Stomach (tissue), 9 donors: ENCODE results near the gene RAB6D. TPM values are rescaled to one million over a fixed set of nuclear protein-coding genes. Genes with fewer than 3 reads are reported as not detected.
A peak's percentile ranks its signal among the peaks of the same experiment; 100 is the strongest.
"Not testable (repeated sequence)": the region's sequence is repeated elsewhere in the genome, so short reads cannot be mapped to it uniquely, and the experiment has no call there.

Experiments used
- DNase-seq, 2 donors: peaks; one replicate each; pipeline versions ENCODE4 v3.0.0 to v3.0.0-alpha.2; 2013 to 2019
- H3K27ac ChIP-seq, 5 donors: fragments of 200-600 bp in 4 of 5; sonication (generic) in 4 of 5; one replicate each; pipeline ENCODE4 v1.5.1; 2013 to 2019; ENCODE audit warnings: mild to moderate bottlenecking in 1 of 5, moderate library complexity in 1 of 5
- H3K27me3 ChIP-seq, 3 donors: fragments of 200-600 bp; sonication (generic); one replicate each; pipeline ENCODE4 v1.5.1; 2017 to 2019; ENCODE audit warnings: mixed run types in 1 of 3
- H3K36me3 ChIP-seq, 4 donors: fragments of 200-600 bp; sonication (generic); 1 replicate in 3 of 4; 2 replicates in 1 of 4; pipeline ENCODE4 v1.5.1; 2016 to 2019
- H3K4me1 ChIP-seq, 4 donors: fragments of 200-600 bp; sonication (generic); one replicate each; pipeline ENCODE4 v1.5.1; 2016 to 2019
- H3K4me3 ChIP-seq, 4 donors: fragments of 200-600 bp; sonication (generic) in 3 of 4; one replicate each; pipeline ENCODE4 v1.5.1; 2016 to 2019; ENCODE audit warnings: mild to moderate bottlenecking in 1 of 4
- H3K9me3 ChIP-seq, 4 donors: fragments of 200-600 bp; sonication (generic); one replicate each; pipeline ENCODE4 v1.5.1; 2016 to 2019
- EP300 ChIP-seq: sonication (generic); formaldehyde crosslinking; IDR thresholded peaks from one replicate; pipeline ENCODE4 v1.6.1; 2017; ENCODE audit warnings: antibody characterized with exemption
- POLR2A ChIP-seq, 4 donors: fragments of 450-650 bp; IDR thresholded peaks; one replicate each; pipeline ENCODE4 v1.6.1; 2016; ENCODE audit warnings: antibody characterized with exemption in 4 of 4, control low read depth in 2 of 4, mild to moderate bottlenecking in 1 of 4, moderate library complexity in 1 of 4
- POLR2AphosphoS5 ChIP-seq, 3 donors: sonication (generic); formaldehyde crosslinking; IDR thresholded peaks; one replicate each; pipeline ENCODE4 v1.6.1; 2016; ENCODE audit warnings: antibody characterized with exemption in 3 of 3
- WGBS, 5 donors: extraction: QIAGEN DNeasy Blood & Tissue Kit in 3 of 5; methylation state at CpG; one replicate each; pipeline versions ENCODE4 v1.1.5 to v1.1.7; 2013 to 2018; 5-methylcytosine and 5-hydroxymethylcytosine counted together
- intact Hi-C: fragments of 100-400 bp; cut with DNase I; formaldehyde crosslinking; loops from one replicate; pipeline ENCODE4 v1.15.1; 2023; ENCODE audit warnings: low total_unique reads
- polyA plus RNA-seq, 3 donors: library from polyadenylated mRNA; stranded (reverse); fragments of 200-250 nt; gene quantifications; one replicate each; pipeline ENCODE4 v1.2.3, GENCODE V29; 2013
- total RNA-seq, 5 donors: library from RNA; depleted of rRNA; stranded (reverse); fragments of >200 nt; gene quantifications; one replicate each; pipeline versions ENCODE4 v1.1.0 to v1.2.3, GENCODE V29; 2014 to 2016
- TF ChIP-seq, protein P1 (sequence below), 7 experiments: fragments of 450-650 bp in 4 of 7; fragments of 200-600 bp in 3 of 7; sonication (generic) in 3 of 7; IDR thresholded peaks; one replicate each; pipeline ENCODE4 v1.5.1; 2016 to 2019; ENCODE audit warnings: antibody characterized with exemption in 7 of 7, control low read depth in 2 of 7, mild to moderate bottlenecking in 1 of 7
- donor health status: healthy with polysubstance abuse.
- donor health status: Bipolar disorder and iron deficiency.
- donor health status: healthy.

The RAB6D gene
- total and polyA plus RNA-seq, 8 donors, result 0.18 TPM; not detected in 7

DNA sequence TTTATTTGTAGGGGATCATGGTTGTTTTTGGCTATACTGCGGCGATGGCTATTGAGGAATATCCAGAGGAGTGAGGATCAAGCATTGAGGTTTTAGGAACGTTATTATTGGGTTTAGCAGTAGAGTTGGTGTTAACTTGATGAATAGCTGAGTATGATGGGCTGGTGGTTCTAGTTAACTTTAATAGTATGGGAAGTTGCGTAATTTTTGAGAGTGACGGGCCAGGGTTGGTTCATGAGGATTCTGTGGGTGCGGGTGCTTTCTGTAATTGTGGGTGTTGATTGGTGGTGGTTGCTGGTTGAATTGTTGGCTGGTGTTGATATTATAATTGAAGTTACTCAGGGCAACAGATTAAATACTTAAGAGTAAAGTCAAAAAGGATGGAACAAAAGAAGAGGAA lies 6.0 kb upstream of the RAB6D start:
- Histone ChIP-seq H3K27me3 (peaks cover 0 to 32% (median 8%) of the 10 kb centered on the region in 3 donors), H3K36me3 (no peaks in the 10 kb centered on the region), H3K4me1 (no peaks in the 10 kb centered on the region), H3K9me3 (no peaks in the 10 kb centered on the region), H3K27ac (no peak overlapping the region), H3K4me3 (no peak overlapping the region)
- DNase-seq, result no peak
- intact Hi-C loops, result no loop called here
- no peak for TF ChIP-seq POLR2AphosphoS5 (IDR thresholded peaks at IDR 0.05)
- WGBS, 5 donors, result 88 to 93% (median 89%) methylated on average over 6 of the region's 6 CpGs

DNA sequence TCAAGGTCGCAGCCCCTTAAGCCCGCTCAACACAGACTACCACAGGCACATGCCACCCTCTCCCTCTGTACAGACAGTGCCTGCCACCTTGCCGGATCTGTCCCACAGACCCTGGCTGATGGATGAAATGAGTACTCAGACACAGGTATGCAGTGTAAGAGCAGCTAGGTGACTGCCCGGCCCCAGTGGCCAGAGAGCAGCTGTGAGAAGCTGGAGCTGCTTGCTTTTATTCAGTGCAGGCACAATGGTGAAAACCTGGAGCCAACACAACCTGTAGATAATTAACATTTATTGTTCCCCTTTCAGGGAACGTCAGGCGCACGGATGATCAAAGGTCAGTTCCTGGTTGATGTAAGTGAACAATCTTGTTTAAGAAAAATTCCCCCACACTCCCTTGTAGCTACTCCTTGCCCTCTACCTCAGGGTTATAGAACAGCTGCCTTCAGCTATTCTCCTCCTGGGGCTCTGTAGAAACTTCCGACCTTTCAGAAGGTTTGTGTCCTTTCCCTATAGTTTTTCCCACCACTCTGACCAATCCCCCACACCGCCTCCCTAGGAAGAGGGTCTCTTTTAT lies 4.6 kb upstream of the RAB6D start:
- H3K9me3 ChIP-seq, H3K36me3 ChIP-seq, DNase-seq, H3K27ac ChIP-seq, intact Hi-C loops, H3K4me1 ChIP-seq, H3K4me3 ChIP-seq: not testable (repeated sequence)
- WGBS, 5 donors, result 65 to 94% (median 79%) methylated on average over 2 to 8 of the region's 9 CpGs
- peaks cover 0 to 46% (median 13%) of the 10 kb centered on the region in 3 donors for H3K27me3 ChIP-seq

DNA sequence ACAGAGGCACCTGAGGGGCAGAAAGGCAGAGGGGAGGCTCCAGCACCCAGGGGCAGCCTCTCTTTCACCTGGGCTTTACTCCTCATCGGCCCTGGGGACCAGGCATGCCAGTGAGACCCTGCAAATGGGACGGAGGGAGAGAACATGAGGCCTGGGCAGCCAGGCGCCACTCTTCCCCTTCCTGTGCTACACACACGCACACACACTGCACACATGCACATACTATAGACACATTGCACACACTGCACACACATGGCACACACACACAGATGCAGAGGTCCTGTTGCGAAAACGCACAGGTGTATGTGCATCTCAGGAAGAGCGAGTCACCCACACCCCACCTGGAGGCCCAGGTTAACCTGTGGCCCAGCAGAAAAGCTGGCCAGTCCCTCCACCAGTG lies 3.4 kb upstream of the RAB6D start:
- peaks cover 0 to 8% (median 5%) of the 10 kb centered on the region in 4 donors for H3K4me1 ChIP-seq
- H3K27me3 ChIP-seq, result peaks cover 0 to 48% (median 13%) of the 10 kb centered on the region in 3 donors
- no peaks in the 10 kb centered on the region for H3K9me3 ChIP-seq
- intact Hi-C loops, result no loop called here
- 85 to 98% (median 90%) methylated on average over 5 to 7 of the region's 7 CpGs for WGBS, 5 donors
- no peaks in the 10 kb centered on the region for H3K36me3 ChIP-seq
- no peak overlapping the region for H3K27ac ChIP-seq
- DNase-seq, result no peak
- TF ChIP-seq POLR2A (IDR thresholded peaks at IDR 0.05), result no peak
- TF ChIP-seq, protein P1, sequence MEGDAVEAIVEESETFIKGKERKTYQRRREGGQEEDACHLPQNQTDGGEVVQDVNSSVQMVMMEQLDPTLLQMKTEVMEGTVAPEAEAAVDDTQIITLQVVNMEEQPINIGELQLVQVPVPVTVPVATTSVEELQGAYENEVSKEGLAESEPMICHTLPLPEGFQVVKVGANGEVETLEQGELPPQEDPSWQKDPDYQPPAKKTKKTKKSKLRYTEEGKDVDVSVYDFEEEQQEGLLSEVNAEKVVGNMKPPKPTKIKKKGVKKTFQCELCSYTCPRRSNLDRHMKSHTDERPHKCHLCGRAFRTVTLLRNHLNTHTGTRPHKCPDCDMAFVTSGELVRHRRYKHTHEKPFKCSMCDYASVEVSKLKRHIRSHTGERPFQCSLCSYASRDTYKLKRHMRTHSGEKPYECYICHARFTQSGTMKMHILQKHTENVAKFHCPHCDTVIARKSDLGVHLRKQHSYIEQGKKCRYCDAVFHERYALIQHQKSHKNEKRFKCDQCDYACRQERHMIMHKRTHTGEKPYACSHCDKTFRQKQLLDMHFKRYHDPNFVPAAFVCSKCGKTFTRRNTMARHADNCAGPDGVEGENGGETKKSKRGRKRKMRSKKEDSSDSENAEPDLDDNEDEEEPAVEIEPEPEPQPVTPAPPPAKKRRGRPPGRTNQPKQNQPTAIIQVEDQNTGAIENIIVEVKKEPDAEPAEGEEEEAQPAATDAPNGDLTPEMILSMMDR (IDR thresholded peaks at IDR 0.05), result no peak
- TF ChIP-seq EP300, result no peak
- no peak for TF ChIP-seq POLR2AphosphoS5 (IDR thresholded peaks at IDR 0.05)
- no peak overlapping the region for H3K4me3 ChIP-seq

DNA sequence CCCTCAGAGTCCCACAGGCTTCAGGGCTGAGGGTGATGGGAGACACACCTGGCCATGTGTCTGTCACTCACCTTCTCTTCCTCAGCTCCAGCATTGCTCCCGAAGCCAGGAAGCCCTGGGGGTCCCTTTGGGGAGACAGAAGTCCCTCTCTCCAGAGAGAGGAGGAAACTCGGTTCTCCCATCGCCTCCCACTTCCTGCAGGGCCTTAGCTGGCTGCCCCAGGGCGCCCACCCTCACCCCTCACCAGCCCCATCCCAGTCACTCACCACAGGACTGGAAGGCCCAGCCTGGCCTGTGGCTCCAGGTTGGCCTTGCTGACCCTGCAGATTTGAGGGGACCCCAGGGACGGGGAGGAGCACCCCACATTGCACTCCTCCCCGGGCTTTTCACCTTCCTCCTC lies 2.7 kb upstream of the RAB6D start:
- peaks cover 0 to 55% (median 13%) of the 10 kb centered on the region in 3 donors for H3K27me3 ChIP-seq
- no peak overlapping the region for H3K27ac ChIP-seq
- WGBS, 5 donors, result 55 to 83% (median 79%) methylated on average over 5 to 6 of the region's 6 CpGs
- no peaks in the 10 kb centered on the region for H3K36me3 ChIP-seq
- H3K4me1 ChIP-seq, result peaks cover 0 to 8% (median 5%) of the 10 kb centered on the region in 4 donors
- no peak overlapping the region for H3K4me3 ChIP-seq
- no peaks in the 10 kb centered on the region for H3K9me3 ChIP-seq
- DNase-seq, result no peak
- TF ChIP-seq POLR2A (IDR thresholded peaks at IDR 0.05) (no peak), POLR2AphosphoS5 (IDR thresholded peaks at IDR 0.05) (no peak)
- intact Hi-C loops, result no loop called here

DNA sequence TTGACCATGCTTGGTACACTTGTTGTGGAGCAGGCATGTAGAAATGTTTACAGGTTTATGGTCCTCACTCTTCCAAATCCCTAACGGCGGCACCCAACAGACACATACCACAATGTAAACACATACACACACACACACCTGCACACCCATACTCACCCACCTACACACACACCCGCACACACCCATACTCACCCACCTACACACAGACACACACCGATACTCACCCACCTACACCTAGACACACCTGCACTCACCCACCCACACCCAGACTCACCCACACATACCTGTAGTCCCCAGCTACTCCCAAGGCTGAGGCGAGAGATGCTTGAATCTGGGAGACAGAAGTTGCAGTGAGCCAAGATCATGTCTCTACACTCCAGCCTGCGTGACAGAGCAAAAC lies 1.5 kb upstream of the RAB6D start:
- 85 to 93% (median 90%) methylated on average over 6 of the region's 6 CpGs for WGBS, 5 donors
- H3K27me3 ChIP-seq, result peaks cover 0 to 58% (median 13%) of the 10 kb centered on the region in 3 donors
- no peak for TF ChIP-seq EP300
- no peak for TF ChIP-seq POLR2A (IDR thresholded peaks at IDR 0.05)
- TF ChIP-seq, protein P1 (IDR thresholded peaks at IDR 0.05), result no peak
- no peak for TF ChIP-seq POLR2AphosphoS5 (IDR thresholded peaks at IDR 0.05)

DNA sequence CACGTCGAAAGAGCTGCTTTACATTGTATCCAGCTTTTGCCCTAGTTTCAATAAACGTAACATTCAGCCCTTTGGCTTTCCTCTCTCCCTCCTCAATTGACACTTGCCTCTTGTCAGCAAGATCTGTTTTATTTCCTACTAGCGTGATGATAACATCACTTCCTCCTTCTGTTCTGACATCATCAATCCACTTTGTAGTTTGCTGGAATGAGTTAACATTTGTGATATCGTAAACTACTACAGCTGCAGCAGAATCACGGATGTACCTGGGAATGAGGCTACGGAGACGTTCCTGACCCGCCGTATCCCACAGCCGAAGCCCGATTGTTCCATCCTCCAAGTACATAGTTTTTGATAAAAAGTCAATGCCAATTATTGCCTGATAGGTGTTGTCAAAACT lies 755 bp downstream of the RAB6D start:
- H3K27me3 ChIP-seq, result peaks cover 0 to 66% (median 13%) of the 10 kb centered on the region in 3 donors
- H3K4me3 ChIP-seq, result not testable (repeated sequence)

More for the DNA sequence above, 1.5 kb upstream of the RAB6D start:
- DNase-seq, result no peak
- no peak overlapping the region for H3K4me3 ChIP-seq
- H3K9me3 ChIP-seq, result no peaks in the 10 kb centered on the region
- H3K4me1 ChIP-seq, result peaks cover 0 to 8% (median 5%) of the 10 kb centered on the region in 4 donors
- intact Hi-C loops, result no loop called here
- no peak overlapping the region for H3K27ac ChIP-seq
- no peaks in the 10 kb centered on the region for H3K36me3 ChIP-seq

GRCh38 chr2:131361773-131362172 lies 2.2 kb downstream of the RAB6D start:
- DNase-seq, H3K4me1 ChIP-seq, intact Hi-C loops, H3K4me3 ChIP-seq, H3K36me3 ChIP-seq, H3K9me3 ChIP-seq, H3K27ac ChIP-seq: not testable (repeated sequence)
- WGBS, 5 donors, result 62 to 70% (median 63%) methylated on average over 4 of the region's 4 CpGs
- H3K27me3 ChIP-seq, result peaks cover 0 to 58% (median 8%) of the 10 kb centered on the region in 3 donors

More for the DNA sequence above, 755 bp downstream of the RAB6D start:
- H3K4me1 ChIP-seq, intact Hi-C loops, H3K27ac ChIP-seq, H3K36me3 ChIP-seq, H3K9me3 ChIP-seq: not testable (repeated sequence)
- WGBS, 5 donors, result 0 to 2% (median 0%) methylated on average over 2 to 3 of the region's 12 CpGs
- peak in 1 of 2 donors; percentile 18 for DNase-seq

DNA sequence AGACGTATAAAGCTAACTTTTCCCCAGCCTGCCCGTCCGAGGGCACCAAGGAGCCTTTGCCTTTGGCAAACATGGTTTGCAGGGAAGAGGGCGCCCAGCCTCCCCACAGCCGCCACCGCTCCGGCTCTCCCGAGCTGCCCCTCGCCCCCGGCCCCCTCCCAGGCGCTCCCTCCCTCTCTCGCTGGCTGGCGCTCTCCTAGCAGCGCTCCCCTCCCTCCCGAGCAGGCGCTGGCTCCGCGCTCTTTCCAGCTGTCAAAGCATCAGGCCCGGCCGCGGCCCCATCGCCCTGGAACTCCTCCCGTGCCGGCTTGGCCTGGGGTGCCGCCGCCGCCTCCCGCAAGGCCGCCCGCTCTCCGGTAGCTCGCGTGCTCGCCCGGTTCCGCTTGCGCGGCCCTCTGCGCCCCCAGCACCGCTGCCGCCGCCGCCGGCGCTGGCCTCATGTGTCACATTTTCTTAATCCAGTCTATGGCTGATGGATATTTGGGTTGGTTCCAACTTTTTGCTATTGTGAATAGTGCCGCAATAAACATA lies 10.7 kb downstream of the RAB6D start:
- peaks cover 0 to 22% (median 0%) of the 10 kb centered on the region in 3 donors for H3K27me3 ChIP-seq
- 4 to 55% (median 15%) methylated on average over 1 to 19 of the region's 46 CpGs for WGBS, 5 donors
- H3K9me3 ChIP-seq, H3K4me3 ChIP-seq, H3K27ac ChIP-seq, intact Hi-C loops, H3K36me3 ChIP-seq, H3K4me1 ChIP-seq, DNase-seq: not testable (repeated sequence)
